SK-N-SH treated with all-trans-retinoic acid at 6 μM for 48 hours (cell line): Measurements from ENCODE around the gene FANCI.

Source experiments
- ARNTL ChIP-seq: fragments of 450-650 bp; formaldehyde crosslinking; IDR thresholded peaks from 2 replicates; pipeline ENCODE4 v1.5.0; 2020; ENCODE audit warnings: low read depth, mild to moderate bottlenecking, moderate library complexity, borderline replicate concordance
- CREB5 ChIP-seq: fragments of 250-450 bp; sonication (Bioruptor Pico); IDR thresholded peaks from 2 replicates; pipeline ENCODE4 v1.5.1; 2020; ENCODE audit warnings: low read depth, mild to moderate bottlenecking, moderate library complexity
- PATZ1 ChIP-seq: fragments of 250-450 bp; sonication (Bioruptor Pico); IDR thresholded peaks from 2 replicates; pipeline ENCODE4 v1.8.0; 2020; ENCODE audit warnings: mild to moderate bottlenecking, moderate library complexity, borderline replicate concordance
- ZC3H10 ChIP-seq: fragments of 250-450 bp; sonication (Bioruptor Pico); IDR thresholded peaks from 2 replicates; pipeline ENCODE4 v1.5.1; 2021; ENCODE audit warnings: mild to moderate bottlenecking, moderate library complexity
- ZFP30 ChIP-seq: fragments of 450-650 bp; formaldehyde crosslinking; IDR thresholded peaks from 2 replicates; pipeline ENCODE4 v1.5.0; 2022; ENCODE audit warnings: mild to moderate bottlenecking, moderate library complexity

GRCh38 chr15:89282631-89283030, 38.9 kb downstream of the FANCI start:
- TF ChIP-seq ZFP30: no peak
- no peak for TF ChIP-seq ZC3H10 (CRISPR knock-in tag)
- no peak for TF ChIP-seq PATZ1 (CRISPR knock-in tag)
- no peak for TF ChIP-seq CREB5 (CRISPR knock-in tag)
- no peak for TF ChIP-seq ARNTL
